HG03045 (cell line): Measurements from ENCODE around the gene DAAM1.

Experiments
- ATAC-seq: cut with Tn5 transposase; IDR thresholded peaks from one replicate; pipeline ENCODE4 v1.9.1; 2021; ENCODE audit warnings: mild to moderate bottlenecking, moderate library complexity; ENCODE audit not compliant: unreplicated experiment

Gene DAAM1

DNA sequence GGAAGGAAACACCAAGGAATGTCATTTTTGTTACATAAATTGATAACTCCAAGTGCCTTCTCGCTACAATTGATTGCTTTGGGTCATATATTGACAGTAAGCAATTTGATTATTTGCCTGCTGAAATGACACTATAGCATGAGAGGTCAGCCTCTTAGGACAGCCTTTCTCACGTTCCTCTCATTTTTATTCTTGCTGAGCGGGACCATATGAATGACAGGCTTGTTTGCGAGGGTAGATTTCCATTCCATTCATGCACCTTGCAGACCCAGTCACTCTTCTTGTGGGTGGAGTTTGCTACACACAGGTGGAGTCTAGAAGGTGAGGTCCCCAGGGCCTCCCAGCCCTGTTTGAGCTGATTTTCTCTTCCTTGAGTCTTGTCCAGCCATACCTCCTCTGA is 27.3 kb downstream of the DAAM1 start:
- no peak for ATAC-seq

GRCh38 chr14:59217011-59217410 is 28.5 kb downstream of the DAAM1 start:
- ATAC-seq, result no peak

GRCh38 chr14:59221568-59221967 is 33.1 kb downstream of the DAAM1 start:
- ATAC-seq, result no peak

GRCh38 chr14:59224341-59224740 is 35.9 kb downstream of the DAAM1 start:
- no peak for ATAC-seq

DNA sequence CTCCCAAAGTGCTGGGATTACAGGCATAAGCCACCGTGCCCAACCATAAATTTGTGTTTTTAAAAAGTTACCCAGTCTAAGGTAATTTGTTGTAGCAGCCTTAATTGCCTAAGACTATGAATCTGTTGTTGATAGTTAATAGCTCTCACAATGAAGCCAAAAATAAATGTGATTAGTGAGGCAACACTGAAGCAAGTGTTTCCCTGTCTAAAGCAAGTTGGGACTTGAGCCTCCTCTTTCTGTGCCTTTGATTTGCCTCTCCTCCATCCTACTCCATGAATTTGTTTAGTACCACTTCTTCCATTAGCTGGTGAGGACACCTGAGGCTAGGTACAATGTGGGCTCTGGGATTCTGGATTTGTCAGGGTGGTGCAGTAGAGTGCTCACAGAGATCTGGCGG is 36.8 kb downstream of the DAAM1 start:
- no peak for ATAC-seq

- no peak for ATAC-seq
These were observed 40.0 kb downstream of the DAAM1 start for GRCh38 chr14:59228421-59228820.

DNA sequence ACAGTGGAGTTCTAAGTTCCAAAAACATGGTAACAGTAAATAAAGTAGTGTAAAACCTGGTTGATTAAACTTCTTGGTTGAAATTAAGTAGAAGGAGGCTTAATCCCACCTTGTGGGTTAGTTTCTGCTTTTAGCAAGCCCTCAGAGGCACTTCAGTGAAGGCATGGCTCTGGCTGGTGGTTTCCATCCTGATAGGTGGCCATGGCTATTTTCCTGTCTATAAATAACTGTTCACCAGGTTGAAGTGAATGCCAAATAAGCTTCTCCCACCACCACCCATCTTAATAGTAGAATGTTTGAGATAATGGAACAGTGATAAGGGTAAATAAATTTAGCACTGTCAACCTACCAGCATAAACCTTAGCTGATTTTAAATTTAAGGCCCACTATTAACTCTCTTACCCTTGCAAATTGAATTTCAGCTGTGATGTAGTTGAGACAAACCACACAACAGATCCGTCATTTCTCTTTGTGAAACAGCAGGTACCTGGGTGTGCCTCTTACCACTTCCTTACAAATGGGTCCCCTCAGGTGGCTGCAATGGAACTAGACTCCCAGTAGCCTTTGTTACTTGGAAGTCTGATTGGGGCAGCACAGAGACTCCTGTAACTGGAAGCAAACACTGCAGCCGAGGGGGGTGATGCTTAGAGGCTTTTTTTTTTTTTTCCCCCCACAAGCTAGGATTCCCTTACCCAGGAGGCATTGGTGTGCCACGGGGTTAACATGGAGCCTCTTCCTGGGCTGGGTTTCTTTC is 41.4 kb downstream of the DAAM1 start:
- ATAC-seq, result no peak

DNA sequence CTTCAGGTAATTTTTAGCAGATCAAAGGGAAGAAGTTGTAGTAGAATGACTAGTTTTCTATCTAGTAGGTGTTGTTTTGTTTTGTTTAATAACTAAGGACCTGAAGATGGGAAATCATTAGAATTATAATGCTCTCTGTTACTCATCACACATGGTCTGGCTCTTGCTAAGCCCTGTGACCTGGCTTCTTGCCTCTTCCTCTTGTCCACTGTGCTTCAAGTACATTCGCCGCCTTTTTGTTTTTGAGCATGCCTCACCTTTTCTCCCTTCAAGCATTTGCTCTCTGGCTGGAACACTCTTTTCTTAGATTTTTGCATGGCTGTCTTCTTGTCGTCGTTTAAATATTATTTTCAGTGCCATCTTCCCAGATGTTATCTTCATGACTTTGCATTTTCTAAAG is 47.7 kb downstream of the DAAM1 start:
- ATAC-seq, result no peak

- no peak for ATAC-seq
These were observed 49.7 kb downstream of the DAAM1 start for GRCh38 chr14:59238216-59238615.

GRCh38 chr14:59239022-59239421 is 50.6 kb downstream of the DAAM1 start:
- no peak for ATAC-seq

DNA sequence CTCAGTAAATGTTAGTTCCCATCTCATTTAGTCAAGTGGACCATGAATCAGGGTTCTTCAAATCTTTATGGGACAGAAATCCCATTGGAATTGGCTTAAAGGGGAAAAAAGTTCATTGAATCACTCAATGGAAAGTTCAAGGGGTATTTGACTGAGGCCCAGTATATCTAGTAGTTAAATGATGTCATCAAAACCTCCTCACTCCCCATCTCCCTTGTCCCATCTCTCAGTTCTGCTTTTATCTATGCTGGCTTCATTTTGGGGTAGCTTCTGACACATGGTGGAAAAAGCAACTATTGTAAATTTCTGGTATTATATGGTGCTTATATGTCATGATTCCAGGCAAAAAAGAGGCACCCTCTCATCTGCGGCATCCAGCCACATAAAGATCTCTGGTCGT is 51.9 kb downstream of the DAAM1 start:
- peak; percentile 74 for ATAC-seq

GRCh38 chr14:59241121-59241520 is 52.7 kb downstream of the DAAM1 start:
- ATAC-seq, result no peak

DNA sequence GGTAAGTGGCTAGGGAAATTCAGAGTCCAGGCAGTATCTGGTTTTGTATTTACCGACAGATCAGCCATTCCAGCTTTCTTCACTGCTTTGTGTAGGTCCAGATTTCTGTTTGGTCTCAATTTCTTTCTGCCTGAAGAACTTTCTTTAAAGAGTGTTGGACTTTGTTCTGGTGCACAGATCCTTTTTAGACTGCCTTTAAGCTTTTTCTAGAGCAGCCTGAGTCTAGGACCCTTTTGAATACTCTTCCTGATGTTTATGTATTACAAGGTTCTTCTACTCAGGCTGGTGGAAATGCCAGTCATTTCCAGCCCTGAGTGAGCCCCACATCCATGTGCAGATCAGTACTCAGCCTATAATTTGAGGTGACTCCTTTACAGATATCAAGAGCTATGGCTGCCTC is 54.7 kb downstream of the DAAM1 start:
- ATAC-seq, result no peak

GRCh38 chr14:59244581-59244980 is 56.1 kb downstream of the DAAM1 start:
- no peak for ATAC-seq

- ATAC-seq, result peak; percentile 73
These were observed 57.4 kb downstream of the DAAM1 start for GRCh38 chr14:59245809-59246295.

DNA sequence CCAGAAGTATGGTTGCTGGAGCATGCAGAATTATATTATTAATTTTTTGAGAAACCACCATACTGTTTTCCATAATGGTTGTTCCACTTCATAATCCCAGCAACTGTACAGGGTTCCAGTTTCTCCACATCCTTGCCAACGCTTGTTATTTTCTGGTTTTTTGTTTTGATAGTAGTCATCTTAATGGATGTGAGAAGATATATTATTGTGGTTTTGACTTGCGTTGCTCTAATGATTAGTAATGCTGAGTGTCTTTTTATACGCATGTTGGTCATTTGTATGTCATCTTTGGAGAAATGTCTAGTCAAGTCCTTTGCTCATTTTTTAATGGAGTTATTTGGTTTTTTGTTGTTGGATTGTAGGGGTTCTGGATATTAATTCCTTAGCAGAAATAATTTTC is 58.1 kb downstream of the DAAM1 start:
- no peak for ATAC-seq

DNA sequence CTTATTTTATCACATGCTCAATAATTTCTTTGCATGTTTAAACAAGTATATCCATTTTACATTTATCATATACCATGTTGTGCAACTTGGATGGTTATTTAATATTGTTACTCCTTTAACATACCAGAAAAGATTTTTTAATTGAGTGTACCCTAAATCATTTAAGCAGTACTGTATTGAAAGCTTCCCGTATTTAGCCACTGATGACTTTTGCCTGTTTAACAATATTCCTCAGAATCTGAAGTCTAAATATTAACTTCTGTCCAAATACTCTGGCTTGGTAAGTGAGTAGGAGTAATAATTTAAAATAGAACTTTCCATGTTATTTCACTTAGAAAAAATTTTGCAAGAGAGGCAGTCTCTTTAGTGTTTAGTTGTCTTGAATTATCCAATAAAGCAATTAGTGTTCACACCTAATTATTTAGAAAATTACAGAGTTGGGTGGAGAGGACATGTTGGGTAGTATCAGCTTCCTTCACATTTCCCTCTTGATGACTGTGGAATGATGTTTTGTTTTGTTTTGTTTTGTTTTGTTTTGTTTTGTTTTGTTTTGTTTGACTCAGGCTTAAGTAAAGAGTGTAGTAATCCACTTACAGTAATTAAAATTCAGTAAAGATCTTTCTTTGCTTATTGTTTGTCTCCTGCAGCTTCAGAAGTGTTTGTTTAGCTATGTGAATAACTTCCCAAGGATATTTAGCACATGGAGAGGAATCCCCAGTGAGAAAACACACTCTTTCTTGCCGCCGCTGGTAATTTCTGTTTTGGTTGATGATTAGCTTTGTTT is 59.5 kb downstream of the DAAM1 start:
- no peak for ATAC-seq

- no peak for ATAC-seq
These were observed 60.6 kb downstream of the DAAM1 start for GRCh38 chr14:59249029-59249428.

GRCh38 chr14:59251811-59252771 is 63.6 kb downstream of the DAAM1 start:
- no peak for ATAC-seq

- ATAC-seq, result no peak
These were observed 64.5 kb downstream of the DAAM1 start for GRCh38 chr14:59252772-59253500.
